ENCODE results near the gene TAF11L5.
A peak's percentile ranks its signal among the peaks of the same experiment; 100 is the strongest.
"Not testable (repeated sequence)": the region's sequence is repeated elsewhere in the genome, so short reads cannot be mapped to it uniquely, and the experiment has no call there.

TAF11L5 gene

DNA sequence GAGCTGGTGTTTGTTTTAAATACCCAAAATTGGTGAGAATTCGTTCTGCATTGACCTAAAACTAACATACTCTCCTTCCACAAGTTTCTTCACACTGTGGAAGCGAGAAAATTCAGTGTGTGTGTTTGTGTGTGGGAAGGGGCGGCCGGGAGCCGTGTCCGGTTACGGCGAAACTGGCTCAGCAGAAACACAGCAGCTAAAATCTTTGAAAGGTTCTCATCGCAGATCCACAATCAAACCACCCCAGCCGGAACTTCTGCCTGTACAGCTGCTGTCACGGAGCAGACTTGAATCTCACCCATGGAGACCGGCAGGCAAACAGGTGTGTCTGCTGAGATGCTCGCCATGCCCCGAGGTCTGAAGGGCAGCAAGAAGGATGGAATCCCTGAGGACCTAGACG, at the start of gene TAF11L5:
TAF11L5 (plus strand) TSS at position 301 of the 400 bp plus-strand sequence.
- not testable (repeated sequence) for DNase-seq (ENCODE audit: low read depth in 2 of 3, low spot score in 1 of 3)

DNA sequence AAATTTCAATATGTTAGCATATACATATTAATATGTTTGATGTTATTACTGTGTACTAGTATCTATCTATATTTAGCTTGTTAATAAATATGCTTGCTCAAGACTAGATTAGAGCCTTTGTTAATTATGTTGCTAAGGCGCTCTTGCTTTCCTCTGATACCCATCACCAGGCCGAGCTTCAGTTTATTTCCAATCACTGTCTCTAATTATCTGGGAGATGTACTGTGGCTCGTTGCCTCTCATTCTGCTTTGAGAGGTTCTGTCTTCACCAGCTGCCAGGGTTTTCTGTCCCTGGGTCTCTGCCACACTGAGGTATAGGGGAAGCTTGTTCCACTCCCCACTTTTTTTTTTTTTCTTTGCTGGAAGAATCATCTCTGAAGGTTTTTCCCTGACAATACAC, 48.0 kb upstream of the TAF11L5 start:
- no peak for DNase-seq (ENCODE audit: low read depth in 2 of 3, low spot score in 1 of 3)

DNA sequence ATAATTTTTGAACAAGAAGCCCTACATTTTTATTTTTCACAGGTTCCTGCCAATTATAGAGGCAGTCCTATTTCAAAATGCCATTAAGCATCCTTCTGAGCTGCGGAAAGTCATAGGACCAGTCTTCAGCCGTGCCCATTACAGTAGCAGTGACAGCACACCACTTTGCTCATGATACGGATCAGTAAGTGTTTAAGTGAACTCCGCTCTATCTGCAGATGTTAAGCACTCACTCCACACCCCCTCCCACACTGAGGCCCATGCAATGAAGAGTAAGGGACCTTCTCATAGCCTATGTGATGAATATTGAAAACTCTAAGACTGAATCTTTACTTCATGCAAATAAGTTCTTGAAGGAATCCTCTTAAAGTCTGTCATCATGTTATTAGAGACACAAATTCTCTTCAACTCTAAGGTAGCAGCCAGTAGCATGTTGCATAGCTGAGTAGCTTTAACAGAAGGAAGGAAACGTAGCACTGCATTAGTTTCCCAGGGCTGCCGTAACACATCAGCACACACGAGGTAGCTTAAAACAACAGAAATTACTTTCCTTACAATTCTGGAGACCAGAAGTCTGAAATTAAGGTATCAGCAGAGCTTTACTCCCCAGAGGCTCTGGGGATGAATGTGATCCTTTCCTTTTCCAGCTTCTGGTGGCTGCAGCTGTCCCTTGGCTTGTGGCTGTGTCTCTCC, 47.3 kb upstream of the TAF11L5 start:
- DNase-seq (ENCODE audit: low read depth in 2 of 3, low spot score in 1 of 3), result no peak

DNA sequence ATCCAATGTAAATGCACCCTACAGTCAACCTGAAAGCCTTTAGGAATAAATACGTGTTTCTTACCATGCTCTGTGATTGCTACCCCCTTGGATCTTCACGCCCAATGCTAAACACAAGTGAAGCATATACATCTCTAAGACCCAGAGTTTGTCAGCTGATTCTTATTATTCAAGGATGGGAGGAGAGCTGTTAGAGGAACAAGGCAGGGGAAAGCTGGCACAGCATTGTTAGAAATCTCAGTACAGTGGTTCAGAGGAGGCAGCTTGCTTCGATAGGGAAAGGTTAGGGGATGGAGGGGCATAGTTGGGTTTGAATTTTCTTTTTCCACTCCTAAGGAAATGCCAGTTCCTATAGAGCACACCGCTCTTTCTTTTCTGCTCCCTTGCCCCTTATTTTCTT, 43.7 kb upstream of the TAF11L5 start:
- DNase-seq (ENCODE audit: low read depth in 2 of 3, low spot score in 1 of 3), result no peak

DNA sequence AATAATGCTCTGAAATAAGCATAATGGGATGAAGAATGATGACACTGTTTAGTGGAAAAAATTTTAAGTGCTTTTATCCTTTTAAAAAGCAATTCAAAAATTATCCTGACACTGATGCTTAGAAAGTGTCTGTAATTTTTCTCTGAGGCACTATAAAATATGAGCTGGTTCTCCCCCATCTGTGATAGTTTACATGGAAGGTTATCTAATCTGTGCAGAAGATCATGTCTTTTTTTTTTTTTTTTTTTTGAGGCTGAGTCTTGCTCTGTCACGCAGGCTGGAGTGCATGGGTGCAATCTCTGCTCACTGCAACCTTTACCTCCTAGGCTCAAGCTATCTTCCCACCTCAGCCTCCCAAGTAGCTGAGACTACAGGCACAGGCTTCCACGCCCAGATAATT, 42.2 kb upstream of the TAF11L5 start:
- no peak for DNase-seq (ENCODE audit: low read depth in 2 of 3, low spot score in 1 of 3)

- not testable (repeated sequence) for DNase-seq (ENCODE audit: low read depth in 2 of 3, low spot score in 1 of 3)
These were observed 38.4 kb upstream of the TAF11L5 start for GRCh38 chr5:17486464-17487173.

GRCh38 chr5:17487174-17487512, 37.9 kb upstream of the TAF11L5 start:
- no peak for DNase-seq (ENCODE audit: low read depth in 2 of 3, low spot score in 1 of 3)

DNA sequence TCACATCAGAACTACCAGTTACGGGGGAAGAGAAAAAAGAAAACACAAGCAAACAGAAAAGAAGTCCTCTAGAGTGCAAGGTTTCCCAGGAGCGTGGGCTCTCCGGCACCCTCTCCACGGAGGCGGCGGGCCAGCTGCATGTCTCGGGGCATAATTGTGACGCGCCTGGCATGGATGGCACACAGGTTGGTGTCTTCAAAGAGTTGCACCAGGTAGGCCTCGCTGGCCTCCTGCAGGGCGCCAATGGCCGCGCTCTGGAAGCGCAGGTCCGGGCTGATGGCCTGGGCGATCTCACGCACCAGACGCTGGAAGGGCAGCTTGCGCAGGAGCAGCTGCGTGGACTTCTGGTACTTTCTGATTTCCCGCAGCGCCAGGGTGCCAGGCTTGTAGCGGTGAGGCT, 33.8 kb upstream of the TAF11L5 start:
- DNase-seq (ENCODE audit: low read depth in 2 of 3, low spot score in 1 of 3), result not testable (repeated sequence)

- no peak for DNase-seq (ENCODE audit: low read depth in 2 of 3, low spot score in 1 of 3)
These were observed 32.3 kb upstream of the TAF11L5 start for GRCh38 chr5:17492770-17493169.

DNA sequence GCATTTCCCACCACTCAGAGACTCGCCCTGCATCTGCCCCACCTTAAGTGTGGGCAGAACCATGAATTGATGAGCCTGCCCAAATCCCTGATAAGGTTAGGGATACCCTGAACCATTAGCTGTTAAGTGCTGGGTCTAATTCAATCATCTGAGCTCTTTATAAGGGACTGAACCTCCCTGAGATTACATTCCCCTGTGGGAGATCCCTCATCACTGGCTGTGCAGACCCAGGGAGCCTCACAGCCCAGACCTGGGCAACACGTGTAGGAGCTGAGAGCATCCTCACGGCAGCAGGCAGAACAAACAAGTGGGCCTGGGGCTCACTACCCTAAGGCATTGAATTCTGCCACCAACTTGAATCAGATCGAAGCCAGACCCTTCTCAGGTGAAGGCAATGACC, 27.6 kb upstream of the TAF11L5 start:
- DNase-seq (ENCODE audit: low read depth in 2 of 3, low spot score in 1 of 3), result no peak

DNA sequence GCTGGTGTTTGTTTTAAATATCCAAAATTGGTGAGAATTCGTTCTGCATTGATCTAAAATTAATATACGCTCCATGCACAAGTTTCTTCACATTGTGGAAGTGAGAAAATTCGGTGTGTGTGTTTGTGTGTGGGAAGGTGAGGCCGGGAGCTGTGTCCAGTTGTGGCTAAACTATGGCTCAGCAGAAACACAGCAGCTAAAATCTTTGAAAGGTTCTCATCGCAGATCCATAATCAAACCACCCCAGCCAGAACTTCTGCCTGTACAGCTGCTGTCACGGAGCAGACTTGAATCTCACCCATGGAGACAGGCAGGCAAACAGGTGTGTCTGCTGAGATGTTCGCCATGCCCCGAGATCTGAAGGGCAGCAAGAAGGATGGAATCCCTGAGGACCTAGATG, 27.1 kb upstream of the TAF11L5 start, which contains the start of gene TAF11L2:
TAF11L2 (plus strand) TSS at position 301 of the 400 bp plus-strand sequence.
- not testable (repeated sequence) for DNase-seq (ENCODE audit: low read depth in 2 of 3, low spot score in 1 of 3)

- no peak for DNase-seq (ENCODE audit: low read depth in 2 of 3, low spot score in 1 of 3)
These were observed 13.2 kb upstream of the TAF11L5 start for GRCh38 chr5:17511775-17512325.

GRCh38 chr5:17517526-17517925, 7.5 kb upstream of the TAF11L5 start:
- DNase-seq (ENCODE audit: low read depth in 2 of 3, low spot score in 1 of 3), result not testable (repeated sequence)

- DNase-seq (ENCODE audit: low read depth in 2 of 3, low spot score in 1 of 3), result not testable (repeated sequence)
These were observed 7.0 kb upstream of the TAF11L5 start, which contains the start of gene TAF11L3 for GRCh38 chr5:17518067-17518466. Gene TAF11L3, plus strand, starts transcription at chr5:17518367.

DNA sequence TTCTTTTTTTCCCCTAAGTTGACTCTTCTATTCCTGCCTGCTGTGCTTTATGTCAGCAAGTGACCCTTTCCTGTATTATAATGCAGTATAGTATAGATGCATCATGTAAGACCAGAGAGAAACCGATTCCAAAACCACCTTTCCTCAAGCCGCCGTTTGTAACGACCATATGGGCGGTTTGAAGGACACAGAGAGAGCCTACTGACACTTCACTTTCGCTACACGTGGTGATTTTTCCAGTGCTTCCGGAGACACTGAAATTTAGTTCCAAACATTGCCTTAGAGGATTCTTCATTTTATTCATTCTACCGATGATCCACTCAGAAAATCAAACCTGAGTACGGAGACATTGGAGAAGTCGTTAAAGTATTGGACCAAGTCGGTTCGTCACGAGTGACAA, 5.5 kb upstream of the TAF11L5 start:
- DNase-seq (ENCODE audit: low read depth in 2 of 3, low spot score in 1 of 3), result not testable (repeated sequence)

DNA sequence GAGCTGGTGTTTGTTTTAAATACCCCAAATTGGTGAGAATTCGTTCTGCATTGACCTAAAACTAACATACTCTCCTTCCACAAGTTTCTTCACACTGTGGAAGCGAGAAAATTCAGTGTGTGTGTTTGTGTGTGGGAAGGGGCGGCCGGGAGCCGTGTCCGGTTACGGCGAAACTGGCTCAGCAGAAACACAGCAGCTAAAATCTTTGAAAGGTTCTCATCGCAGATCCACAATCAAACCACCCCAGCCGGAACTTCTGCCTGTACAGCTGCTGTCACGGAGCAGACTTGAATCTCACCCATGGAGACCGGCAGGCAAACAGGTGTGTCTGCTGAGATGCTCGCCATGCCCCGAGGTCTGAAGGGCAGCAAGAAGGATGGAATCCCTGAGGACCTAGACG, 3.5 kb upstream of the TAF11L5 start, which contains the start of gene TAF11L4:
TAF11L4 (plus strand) TSS at position 301 of the 400 bp plus-strand sequence.
- DNase-seq (ENCODE audit: low read depth in 2 of 3, low spot score in 1 of 3), result not testable (repeated sequence)

DNA sequence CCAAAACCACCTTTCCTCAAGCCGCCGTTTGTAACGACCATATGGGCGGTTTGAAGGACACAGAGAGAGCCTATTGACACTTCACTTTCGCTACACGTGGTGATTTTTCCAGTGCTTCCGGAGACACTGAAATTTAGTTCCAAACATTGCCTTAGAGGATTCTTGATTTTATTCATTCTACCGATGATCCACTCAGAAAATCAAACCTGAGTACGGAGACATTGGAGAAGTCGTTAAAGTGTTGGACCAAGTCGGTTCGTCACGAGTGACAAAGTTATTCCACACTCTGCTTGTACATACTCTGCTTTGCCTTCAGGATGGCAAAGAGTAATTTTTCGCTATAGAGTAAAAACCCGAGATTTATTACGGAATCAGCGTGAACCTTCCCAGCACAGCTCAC, 1.5 kb downstream of the TAF11L5 start:
- peak in 1 of 3 donors; percentile 1 for DNase-seq (ENCODE audit: low read depth in 2 of 3, low spot score in 1 of 3)

DNA sequence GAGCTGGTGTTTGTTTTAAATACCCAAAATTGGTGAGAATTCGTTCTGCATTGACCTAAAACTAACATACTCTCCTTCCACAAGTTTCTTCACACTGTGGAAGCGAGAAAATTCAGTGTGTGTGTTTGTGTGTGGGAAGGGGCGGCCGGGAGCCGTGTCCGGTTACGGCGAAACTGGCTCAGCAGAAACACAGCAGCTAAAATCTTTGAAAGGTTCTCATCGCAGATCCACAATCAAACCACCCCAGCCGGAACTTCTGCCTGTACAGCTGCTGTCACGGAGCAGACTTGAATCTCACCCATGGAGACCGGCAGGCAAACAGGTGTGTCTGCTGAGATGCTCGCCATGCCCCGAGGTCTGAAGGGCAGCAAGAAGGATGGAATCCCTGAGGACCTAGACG, 3.3 kb downstream of the TAF11L5 start, which contains the start of gene TAF11L6:
TAF11L6 (plus strand) TSS at position 301 of the 400 bp plus-strand sequence.
- DNase-seq (ENCODE audit: low read depth in 2 of 3, low spot score in 1 of 3), result not testable (repeated sequence)

All from stimulated activated CD4-positive, alpha-beta T cell treated with anti-CD3 and anti-CD28 coated beads, Interleukin-12 subunit alpha, Interleukin-12 subunit beta, amount 100 ng/mL, for 48 hours (primary cell).